PC-9 (cell line): ENCODE measurements around the gene NRIP1.

ENCODE experiments used
- CTCF ChIP-seq: fragments of 200-600 bp; sonication (generic); conservative IDR thresholded peaks from 2 replicates; pipeline ENCODE4 v1.6.1; 2017; ENCODE audit warnings: mixed run types, antibody characterized with exemption, mild to moderate bottlenecking, moderate library complexity
- EZH2 ChIP-seq: fragments of 200-600 bp; sonication (generic); IDR thresholded peaks from 2 replicates; pipeline ENCODE4 v1.8.0; 2017; ENCODE audit warnings: antibody characterized with exemption, low read depth

- TF ChIP-seq CTCF (no peak), EZH2 (no peak)
Observed at GRCh38 chr21:15063814-15064575, 805 bp downstream of the NRIP1 start.
